Vagina (tissue), 2 donors: ENCODE results near the gene RNF187. TPM values are rescaled to one million over a fixed set of nuclear protein-coding genes. Genes with fewer than 3 reads are reported as not detected.

Experiments used
- DNase-seq, 2 donors: peaks; one replicate each; pipeline ENCODE4 v3.0.0-alpha.2; 2017; ENCODE audit errors: extremely low spot score in 2 of 2
- H3K27ac ChIP-seq: fragments of 200-600 bp; sonication (generic); one replicate; pipeline ENCODE4 v1.5.1; 2019
- H3K27me3 ChIP-seq: fragments of 200-600 bp; sonication (generic); one replicate; pipeline ENCODE4 v1.5.1; 2019
- H3K36me3 ChIP-seq, 2 donors: fragments of 200-600 bp; sonication (generic); one replicate each; pipeline ENCODE4 v1.5.1; 2017 to 2019
- H3K4me1 ChIP-seq: fragments of 200-600 bp; sonication (generic); one replicate; pipeline ENCODE4 v1.5.1; 2019
- H3K4me3 ChIP-seq, 2 donors: fragments of 200-600 bp; sonication (generic); 1 replicate in 1 of 2; 2 replicates in 1 of 2; pipeline ENCODE4 v1.5.1; 2016 to 2019
- H3K9me3 ChIP-seq: fragments of 200-600 bp; sonication (generic); one replicate; pipeline ENCODE4 v1.5.1; 2019
- CTCF ChIP-seq, 3 experiments: fragments of 450-650 bp in 2 of 3; fragments of 200-600 bp in 1 of 3; sonication (generic) in 1 of 3; IDR thresholded peaks; one replicate each; pipeline ENCODE4 v1.5.1; 2017 to 2019; ENCODE audit warnings: antibody characterized with exemption in 3 of 3, mild to moderate bottlenecking in 2 of 3, moderate library complexity in 2 of 3
- POLR2A ChIP-seq, 2 donors: fragments of 450-650 bp; IDR thresholded peaks; one replicate each; pipeline ENCODE4 v1.6.1; 2017; ENCODE audit warnings: antibody characterized with exemption in 2 of 2, mild to moderate bottlenecking in 2 of 2, moderate library complexity in 2 of 2
- POLR2AphosphoS5 ChIP-seq, 2 donors: sonication (generic); formaldehyde crosslinking; IDR thresholded peaks; one replicate each; pipeline ENCODE4 v1.9.0; 2017; ENCODE audit warnings: antibody characterized with exemption in 2 of 2, mild to moderate bottlenecking in 2 of 2, low read depth in 1 of 2; ENCODE audit not compliant: insufficient read depth in 1 of 2
- intact Hi-C: fragments of 100-400 bp; cut with DNase I; formaldehyde crosslinking; loops from one replicate; pipeline ENCODE4 v1.15.1; 2023
- total RNA-seq: library from RNA; depleted of rRNA; stranded (reverse); fragments of >200 nt; gene quantifications from one replicate; pipeline ENCODE4 v1.2.3, GENCODE V29; 2016

RNF187 gene
- total RNA-seq, 1 donor from 2014 or later: 36.8 TPM

DNA sequence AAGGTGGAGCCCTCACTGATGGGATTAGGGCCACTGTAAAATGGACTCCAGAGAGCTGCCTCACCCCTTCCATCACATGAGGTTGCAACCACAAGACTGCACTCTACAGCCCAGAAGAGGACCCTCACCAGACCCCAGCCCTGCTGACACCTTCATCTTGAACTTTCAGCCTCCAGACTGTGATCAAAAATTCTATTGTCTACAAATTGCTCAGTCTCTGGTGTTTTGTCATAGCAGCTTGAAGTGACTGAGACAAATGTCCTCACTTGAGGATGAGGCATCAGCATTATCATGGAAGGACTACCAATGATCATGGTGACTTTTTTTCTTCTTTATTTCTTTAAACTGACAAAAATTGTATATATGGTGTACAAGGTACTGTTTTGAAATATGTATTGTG, 43.8 kb upstream of the RNF187 start:
- Histone ChIP-seq H3K4me1 (peaks cover 14% of the 10 kb centered on the region), H3K36me3 (no peaks in the 10 kb centered on the region), H3K9me3 (no peaks in the 10 kb centered on the region), H3K27me3 (no peaks in the 10 kb centered on the region), H3K27ac (no peak overlapping the region), H3K4me3 (no peak overlapping the region)
- TF ChIP-seq CTCF (IDR thresholded peaks at IDR 0.05) (no peak), POLR2AphosphoS5 (IDR thresholded peaks at IDR 0.05; ENCODE audit: insufficient read depth in 1 of 2, low read depth in 1 of 2) (no peak), POLR2A (IDR thresholded peaks at IDR 0.05) (no peak)
- no peak for DNase-seq
- intact Hi-C loops: no loop called here

DNA sequence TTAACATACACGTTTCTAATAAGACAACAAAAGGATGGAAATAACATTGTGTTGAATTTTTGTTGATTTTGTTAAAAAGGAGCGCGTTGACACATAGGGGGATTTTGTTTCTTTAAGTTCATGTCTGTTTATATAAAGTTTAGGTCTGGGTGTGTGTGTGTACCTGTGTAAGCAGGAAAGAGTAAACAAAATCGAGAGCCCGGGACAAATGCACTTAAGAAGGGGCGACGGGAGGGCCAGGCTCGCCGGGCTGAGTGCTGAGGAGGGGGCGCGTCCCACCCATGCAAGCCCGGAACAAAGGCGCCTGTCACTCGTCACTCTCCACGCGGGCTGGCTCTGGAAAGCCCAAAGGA, 41.7 kb upstream of the RNF187 start:
- no peak for DNase-seq
- TF ChIP-seq POLR2AphosphoS5 (IDR thresholded peaks at IDR 0.05; ENCODE audit: insufficient read depth in 1 of 2, low read depth in 1 of 2) (no peak), POLR2A (IDR thresholded peaks at IDR 0.05) (no peak), CTCF (IDR thresholded peaks at IDR 0.05) (no peak)
- peak overlapping the region; percentile 4 to 46 for H3K4me3 ChIP-seq
- peaks cover 14% of the 10 kb centered on the region for H3K4me1 ChIP-seq
- intact Hi-C loops: no loop called here
- H3K9me3 ChIP-seq: no peaks in the 10 kb centered on the region
- no peak overlapping the region for H3K27ac ChIP-seq
- H3K36me3 ChIP-seq: no peaks in the 10 kb centered on the region
- no peaks in the 10 kb centered on the region for H3K27me3 ChIP-seq

DNA sequence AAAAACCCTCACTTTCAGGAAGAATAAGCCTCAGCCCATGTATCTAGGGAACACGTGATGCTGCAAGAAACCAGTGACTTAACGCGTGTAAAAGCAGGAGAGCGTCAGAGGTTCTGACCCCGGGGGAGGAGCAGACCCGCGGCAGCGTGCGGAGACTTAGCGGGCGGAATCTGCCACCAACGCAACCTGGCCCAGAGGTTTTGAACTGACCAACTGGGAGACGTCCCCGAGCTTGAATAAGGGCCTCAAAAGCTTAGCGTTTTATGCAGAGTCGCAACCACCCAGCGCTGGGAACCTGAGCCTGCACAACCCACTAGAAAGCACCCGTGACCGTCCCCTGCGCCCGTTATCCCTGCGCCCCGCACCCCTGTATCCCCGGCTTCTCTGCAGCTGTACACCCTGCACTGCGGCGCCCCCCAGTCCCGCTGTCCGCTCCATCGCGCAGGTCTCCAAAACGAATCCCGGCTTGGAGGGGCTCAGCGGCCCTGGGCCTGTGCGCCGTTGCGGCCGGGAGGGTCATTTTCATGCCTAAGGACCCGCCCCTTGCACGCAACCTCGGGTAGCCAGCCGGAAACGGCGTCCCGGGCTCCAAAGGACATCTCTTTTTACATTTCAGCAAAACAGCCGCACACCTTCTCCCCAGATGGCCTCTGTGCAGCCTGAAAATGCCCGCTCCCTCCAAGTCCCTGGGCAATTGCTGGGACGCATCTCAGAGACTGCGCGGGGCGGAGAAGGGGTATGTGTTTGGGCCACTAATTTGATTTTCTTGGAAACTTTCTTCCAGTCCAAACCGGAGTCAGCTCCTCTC, 41.1 kb upstream of the RNF187 start:
- Histone ChIP-seq H3K4me3 (peak overlapping the region; percentile 4 to 46), H3K27ac (peak overlapping the region; percentile 56), H3K36me3 (no peaks in the 10 kb centered on the region), H3K4me1 (peaks cover 14% of the 10 kb centered on the region), H3K27me3 (no peaks in the 10 kb centered on the region), H3K9me3 (no peaks in the 10 kb centered on the region)
- TF ChIP-seq POLR2AphosphoS5 (IDR thresholded peaks at IDR 0.05; ENCODE audit: insufficient read depth in 1 of 2, low read depth in 1 of 2) (peak; percentile 9 to 36), CTCF (IDR thresholded peaks at IDR 0.05) (no peak)
- no peak for DNase-seq
- intact Hi-C loops: no loop called here

GRCh38 chr1:228446852-228447251, 40.3 kb upstream of the RNF187 start:
- DNase-seq: no peak
- Histone ChIP-seq H3K4me3 (no peak overlapping the region), H3K4me1 (peaks cover 14% of the 10 kb centered on the region), H3K27me3 (no peaks in the 10 kb centered on the region), H3K9me3 (no peaks in the 10 kb centered on the region), H3K36me3 (no peaks in the 10 kb centered on the region), H3K27ac (no peak overlapping the region)
- intact Hi-C loops: no loop called here
- TF ChIP-seq POLR2A (IDR thresholded peaks at IDR 0.05): no peak
- TF ChIP-seq CTCF (IDR thresholded peaks at IDR 0.05): no peak
- TF ChIP-seq POLR2AphosphoS5 (IDR thresholded peaks at IDR 0.05; ENCODE audit: insufficient read depth in 1 of 2, low read depth in 1 of 2): no peak

DNA sequence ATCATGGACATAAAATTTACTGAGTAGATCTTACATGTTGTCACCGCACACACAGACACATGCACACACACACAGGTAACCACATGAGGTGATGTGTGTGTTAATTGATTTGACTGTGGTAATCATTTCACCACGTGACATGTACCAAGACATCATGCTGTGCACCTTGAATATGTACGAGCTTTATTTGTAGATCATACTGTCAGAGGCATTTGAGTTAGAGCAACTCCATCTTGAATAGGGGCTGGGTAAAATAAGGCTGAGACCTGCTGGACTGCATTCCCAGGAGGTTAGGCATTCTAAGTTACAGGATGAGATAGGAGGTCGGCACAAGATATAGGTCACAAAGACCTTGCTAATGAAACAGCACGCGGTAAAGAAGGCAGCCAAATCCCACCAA, 38.8 kb upstream of the RNF187 start:
- Histone ChIP-seq H3K4me3 (no peak overlapping the region), H3K27ac (no peak overlapping the region), H3K27me3 (no peaks in the 10 kb centered on the region), H3K36me3 (no peaks in the 10 kb centered on the region), H3K9me3 (no peaks in the 10 kb centered on the region), H3K4me1 (peaks cover 14% of the 10 kb centered on the region)
- no peak for DNase-seq
- intact Hi-C loops: no loop called here
- TF ChIP-seq POLR2A (IDR thresholded peaks at IDR 0.05) (no peak), CTCF (IDR thresholded peaks at IDR 0.05) (no peak), POLR2AphosphoS5 (IDR thresholded peaks at IDR 0.05; ENCODE audit: insufficient read depth in 1 of 2, low read depth in 1 of 2) (no peak)
